Measurements from ENCODE around the gene PRSS38.

- TF ChIP-seq POLR2AphosphoS5 (IDR thresholded peaks at IDR 0.05; ENCODE audit: low read depth, low read length) (no peak), CTCF (IDR thresholded peaks at IDR 0.05) (no peak), SIN3A (IDR thresholded peaks at IDR 0.05; ENCODE audit: borderline replicate concordance, insufficient read depth, low read depth, low read length) (no peak), REST (IDR thresholded peaks at IDR 0.05; ENCODE audit: insufficient read depth in 1 of 2, low read depth in 2 of 2, low read length in 1 of 2) (no peak)
Observed at GRCh38 chr1:227776331-227776771, 39.1 kb upstream of the PRSS38 start.
